H1 (cell line): ENCODE data around the gene PPM1L. TPM values are rescaled to one million over a fixed set of nuclear protein-coding genes. Genes with fewer than 3 reads are reported as not detected.

Source experiments
- CTCF ChIA-PET: fragments of 300-600 bp; sonication (Branson Sonifier 250); formaldehyde crosslinking; loops from one replicate; lab custom pipeline; 2021; ENCODE audit not compliant: partially characterized antibody; lab: Charles Lee
- POLR2A ChIA-PET: fragments of 300-600 bp; sonication (Branson Sonifier 250); formaldehyde crosslinking; loops from one replicate; lab custom pipeline; 2021; ENCODE audit warnings: inconsistent platforms; ENCODE audit not compliant: partially characterized antibody; lab: Charles Lee
- DNase-seq, 2 experiments: peaks; one replicate each; pipeline versions ENCODE4 v3.0.0 to v3.0.0-alpha.2; 2010 to 2022; ENCODE audit warnings: low spot score in 2 of 2, low read depth in 1 of 2, mixed read lengths in 1 of 2
- FAIRE-seq: peaks from 2 replicates; lab custom pipeline; 2011; peaks lifted over from hg19 to GRCh38; lab: Jason Lieb, UNC
- H2AFZ ChIP-seq: 2 replicates; pipeline ENCODE4 v1.8.1; 2012; ENCODE audit warnings: low read length, inconsistent platforms
- H2AK5ac ChIP-seq: 2 replicates; pipeline ENCODE4 v1.6.1; 2013; ENCODE audit warnings: low read depth, low read length
- H2BK120ac ChIP-seq: replicated peaks from 2 replicates; pipeline ENCODE3; 2013; ENCODE audit warnings: low read depth, low read length, inconsistent platforms
- H2BK12ac ChIP-seq: 2 replicates; pipeline ENCODE4 v1.6.1; 2013; ENCODE audit warnings: low read depth, low read length
- H2BK15ac ChIP-seq: 2 replicates; pipeline ENCODE4 v1.6.1; 2013; ENCODE audit warnings: low read length
- H2BK20ac ChIP-seq: 2 replicates; pipeline ENCODE4 v1.6.1; 2013; ENCODE audit warnings: low read length
- H2BK5ac ChIP-seq: 2 replicates; pipeline ENCODE4 v1.6.1; 2013; ENCODE audit warnings: low read depth, low read length
- H3K14ac ChIP-seq: 2 replicates; pipeline ENCODE4 v1.6.1; 2013; ENCODE audit warnings: inconsistent platforms; ENCODE audit not compliant: insufficient read length
- H3K18ac ChIP-seq: 2 replicates; pipeline ENCODE4 v1.6.1; 2013; ENCODE audit warnings: low read length; ENCODE audit errors: extremely low read depth
- H3K23ac ChIP-seq: 2 replicates; pipeline ENCODE4 v1.6.1; 2013; ENCODE audit warnings: inconsistent platforms; ENCODE audit not compliant: insufficient read length
- H3K23me2 ChIP-seq: 2 replicates; pipeline ENCODE4 v1.6.1; 2013; ENCODE audit warnings: low read depth, low read length
- H3K27ac ChIP-seq: 2 replicates; pipeline ENCODE4 v1.6.1; 2011; ENCODE audit warnings: low read depth, low read length, inconsistent platforms
- H3K27me3 ChIP-seq, 4 experiments: replicated peaks in 1 of 4; 1 replicate in 1 of 4; 2 replicates in 3 of 4; pipeline versions ENCODE4 v1.6.1 to v1.8.1; 2011 to 2013; ENCODE audit warnings: low read length in 3 of 4, mild to moderate bottlenecking in 3 of 4, inconsistent platforms in 2 of 4, mixed read lengths in 2 of 4, moderate library complexity in 1 of 4; ENCODE audit not compliant: control insufficient read depth in 3 of 4, insufficient read depth in 3 of 4; ENCODE audit errors: extremely low read depth in 1 of 4
- H3K36me3 ChIP-seq, 4 experiments: 2 replicates each; pipeline versions ENCODE4 v1.6.1 to v1.8.1; 2011 to 2013; ENCODE audit warnings: mild to moderate bottlenecking in 4 of 4, low read length in 3 of 4, moderate library complexity in 2 of 4, control low read depth in 1 of 4, inconsistent platforms in 1 of 4; ENCODE audit not compliant: insufficient read depth in 4 of 4, control insufficient read depth in 2 of 4
- H3K4ac ChIP-seq: replicated peaks from 2 replicates; pipeline ENCODE3; 2013; ENCODE audit warnings: low read length, low read depth, mixed read lengths, inconsistent platforms; ENCODE audit not compliant: insufficient read length
- H3K4me1 ChIP-seq, 4 experiments: replicated peaks in 1 of 4; 1 replicate in 1 of 4; 2 replicates in 3 of 4; pipeline versions ENCODE4 v1.6.1 to v1.8.1; 2011 to 2013; ENCODE audit warnings: low read length in 3 of 4, inconsistent platforms in 2 of 4, mixed read lengths in 1 of 4; ENCODE audit not compliant: insufficient read depth in 4 of 4, control insufficient read depth in 3 of 4
- H3K4me2 ChIP-seq, 2 experiments: 2 replicates each; pipeline versions ENCODE4 v1.6.1 to v1.8.1; 2011 to 2013; ENCODE audit warnings: low read depth in 2 of 2, low read length in 2 of 2, control low read depth in 1 of 2, inconsistent platforms in 1 of 2, mild to moderate bottlenecking in 1 of 2; ENCODE audit not compliant: insufficient read depth in 1 of 2
- H3K4me3 ChIP-seq, 4 experiments: fragments of 200-600, 300-600 bp in 1 of 4; sonication (generic), shearing (Covaris generic), sonication (Bioruptor Twin) in 1 of 4; 2 replicates each; pipeline versions ENCODE4 v1.5.1 to v1.8.1; 2011 to 2016; ENCODE audit warnings: low read length in 4 of 4, low read depth in 3 of 4, control low read depth in 2 of 4, inconsistent platforms in 2 of 4, mild to moderate bottlenecking in 2 of 4, mixed read lengths in 1 of 4, moderate library complexity in 1 of 4; ENCODE audit not compliant: insufficient read depth in 2 of 4; ENCODE audit errors: extremely low read depth in 1 of 4
- H3K56ac ChIP-seq: replicated peaks from 2 replicates; pipeline ENCODE3; 2013; ENCODE audit warnings: low read depth, mild to moderate bottlenecking, mixed read lengths, low read length, inconsistent platforms; ENCODE audit not compliant: insufficient read length
- H3K79me1 ChIP-seq: 2 replicates; pipeline ENCODE4 v1.6.1; 2013; ENCODE audit warnings: low read depth, low read length, control low read depth
- H3K79me2 ChIP-seq, 2 experiments: 2 replicates each; pipeline versions ENCODE4 v1.6.1 to v1.8.1; 2012 to 2013; ENCODE audit warnings: low read length in 2 of 2, mild to moderate bottlenecking in 2 of 2, inconsistent platforms in 1 of 2; ENCODE audit not compliant: insufficient read depth in 2 of 2, control insufficient read depth in 1 of 2
- H3K9ac ChIP-seq, 4 experiments: replicated peaks in 1 of 4; 1 replicate in 1 of 4; 2 replicates in 3 of 4; pipeline versions ENCODE4 v1.6.1 to v1.8.1; 2011 to 2013; ENCODE audit warnings: low read depth in 3 of 4, low read length in 3 of 4, control low read depth in 2 of 4, mild to moderate bottlenecking in 2 of 4, moderate library complexity in 2 of 4, inconsistent platforms in 1 of 4; ENCODE audit errors: extremely low read depth in 1 of 4
- H3K9me3 ChIP-seq, 2 experiments: 2 replicates each; pipeline versions ENCODE4 v1.6.1 to v1.8.1; 2012 to 2013; ENCODE audit warnings: mild to moderate bottlenecking in 2 of 2, moderate library complexity in 2 of 2, control low read depth in 1 of 2, inconsistent platforms in 1 of 2, low read depth in 1 of 2, low read length in 1 of 2, mixed read lengths in 1 of 2; ENCODE audit not compliant: insufficient read depth in 2 of 2
- H4K20me1 ChIP-seq, 2 experiments: replicated peaks in 1 of 2; 2 replicates each; pipeline versions ENCODE3 to v1.8.1; 2011 to 2013; ENCODE audit warnings: inconsistent platforms in 2 of 2, low read length in 2 of 2, mild to moderate bottlenecking in 1 of 2; ENCODE audit not compliant: insufficient read depth in 2 of 2, control insufficient read depth in 1 of 2
- H4K5ac ChIP-seq: 2 replicates; pipeline ENCODE4 v1.6.1; 2013; ENCODE audit warnings: low read length, low read depth, mixed read lengths, inconsistent platforms; ENCODE audit not compliant: insufficient read length
- H4K8ac ChIP-seq: 2 replicates; pipeline ENCODE4 v1.8.0; 2013; ENCODE audit warnings: mild to moderate bottlenecking, moderate library complexity, low read length, inconsistent platforms; ENCODE audit not compliant: insufficient read depth; ENCODE audit errors: extremely low read depth
- H4K91ac ChIP-seq: replicated peaks from 2 replicates; pipeline ENCODE3; 2013; ENCODE audit warnings: low read length, mixed read lengths, inconsistent platforms; ENCODE audit not compliant: insufficient read length
- ATF3 ChIP-seq: IDR thresholded peaks from 2 replicates; pipeline ENCODE4 v1.6.1; 2011; ENCODE audit warnings: low read depth, mild to moderate bottlenecking, low read length; ENCODE audit not compliant: insufficient read depth
- CBX8 ChIP-seq: fragments of 300-800, 300-1000 bp; sonication (generic); IDR thresholded peaks from 2 replicates; pipeline ENCODE4 v1.7.1; 2016; ENCODE audit warnings: low read depth, low read length, borderline replicate concordance
- CHD2 ChIP-seq: IDR thresholded peaks from 2 replicates; pipeline ENCODE4 v1.6.1; 2012; ENCODE audit warnings: low read length, improper control_type of control experiment
- EGR1 ChIP-seq: IDR thresholded peaks from 2 replicates; pipeline ENCODE4 v1.6.1; 2011; ENCODE audit warnings: low read depth, low read length, borderline replicate concordance
- EZH2 ChIP-seq: fragments of 200-600 bp; sonication (generic); IDR thresholded peaks from 2 replicates; pipeline ENCODE4 v1.7.1; 2012; ENCODE audit warnings: low read depth, mild to moderate bottlenecking, moderate library complexity, low read length, inconsistent platforms; ENCODE audit not compliant: severe bottlenecking
- FOSL1 ChIP-seq: IDR thresholded peaks from 2 replicates; pipeline ENCODE4 v1.6.1; 2011; ENCODE audit warnings: mild to moderate bottlenecking, low read depth, low read length, moderate library complexity; ENCODE audit not compliant: insufficient read depth
- JUN ChIP-seq: IDR thresholded peaks from 2 replicates; pipeline ENCODE4 v1.6.1; 2011; ENCODE audit warnings: low read depth, mild to moderate bottlenecking, improper control_type of control experiment, low read length
- KDM1A ChIP-seq: fragments of 200-600, 300-600 bp; sonication (generic); IDR thresholded peaks from 2 replicates; pipeline ENCODE4 v1.7.1; 2016; ENCODE audit warnings: mild to moderate bottlenecking, low read length, borderline replicate concordance
- RFX5 ChIP-seq: IDR thresholded peaks from 2 replicates; pipeline ENCODE4 v1.6.1; 2011; ENCODE audit warnings: low read depth, low read length, improper control_type of control experiment, borderline replicate concordance
- SP1 ChIP-seq: IDR thresholded peaks from 2 replicates; pipeline ENCODE4 v1.6.1; 2011; ENCODE audit warnings: low read depth, low read length
- SUZ12 ChIP-seq: fragments of 200-600 bp; sonication (generic); IDR thresholded peaks from 2 replicates; pipeline ENCODE4 v1.6.1; 2012; ENCODE audit warnings: mild to moderate bottlenecking, inconsistent platforms, low read length, moderate library complexity, mixed read lengths
- TAF1 ChIP-seq: IDR thresholded peaks from 2 replicates; pipeline ENCODE4 v1.6.1; 2011; ENCODE audit warnings: mild to moderate bottlenecking, low read depth, low read length
- USF2 ChIP-seq: IDR thresholded peaks from 2 replicates; pipeline ENCODE4 v1.6.1; 2011; ENCODE audit warnings: low read length, improper control_type of control experiment
- WGBS, 2 experiments: shearing (Covaris generic) in 1 of 2; methylation state at CpG; one replicate each; pipeline versions ENCODE4 v1.1.6 to v1.1.7; 2013 to 2015; ENCODE audit warnings: low lambda C conversion rate in 2 of 2, mixed read lengths in 2 of 2, inconsistent platforms in 1 of 2, low coverage in 1 of 2, missing lambda C conversion rate in 1 of 2; ENCODE audit not compliant: insufficient replicate concordance in 2 of 2, insufficient coverage in 1 of 2, insufficient read length in 1 of 2; ENCODE audit errors: extremely low coverage in 1 of 2, missing lambda C conversion rate in 1 of 2; 5-methylcytosine and 5-hydroxymethylcytosine counted together
- polyA plus RNA-seq, 7 experiments: library from polyadenylated mRNA; depleted of rRNA in 3 of 7; stranded (reverse) in 5 of 7; unstranded in 2 of 7; fragments of >200 nt in 5 of 7; fragments of 200-250 nt in 2 of 7; gene quantifications; 1 replicate in 5 of 7; 2 replicates in 1 of 7; 4 replicates in 1 of 7; pipeline versions ENCODE4 v1.2.1 to v1.2.3, GENCODE V29; 2011 to 2013; ENCODE audit warnings: missing spikeins in 2 of 7, mixed read lengths in 2 of 7
- total RNA-seq: library from RNA; stranded (reverse); fragmentation: NEBNext Ultra II Directional; extraction: Animal tissue kit (Norgen Biotek cat#: 25700); gene quantifications from 2 replicates; pipeline ENCODE4 v1.2.1, GENCODE V29; 2021

The PPM1L gene
- total and polyA plus RNA-seq, 2 of the 8 experiments (the other 6 are each of a cell fraction or from before 2014, with no cell fraction given) = 2.8 to 18.1 TPM

GRCh38 chr3:160809453-160809852, 53.4 kb downstream of the PPM1L start:
- peaks cover 0 to 2% of the 10 kb centered on the region in 2 experiments for H4K20me1 ChIP-seq
- H3K4me1 ChIP-seq = peaks cover 0 to 5% (median 1%) of the 10 kb centered on the region in 4 experiments; a peak in 3 of 7 replicates
- H3K79me1 ChIP-seq = peaks cover 2% of the 10 kb centered on the region; the same call in 1 of the 2 replicates
- H3K4ac ChIP-seq = no peak overlapping the region
- H3K27ac ChIP-seq = no peak overlapping the region
- ChIA-PET POLR2A (interaction anchor here (1.6 kb wide), 1 partner anchor 9 kb away, joined by 4 read pairs; no protein-coding TSS in a partner anchor), CTCF (interaction anchor here (1.1 to 1.3 kb wide), 2 partner anchors 100 to 111 kb away, joined by 3 read pairs; no protein-coding TSS in a partner anchor)
- no peak overlapping the region for H3K9ac ChIP-seq
- no peaks in the 10 kb centered on the region for H3K27me3 ChIP-seq
- H4K5ac ChIP-seq = no peak overlapping the region
- no peak overlapping the region for H2BK12ac ChIP-seq
- peaks cover 0 to 3% of the 10 kb centered on the region in 2 experiments; a peak in 1 of 4 replicates for H3K79me2 ChIP-seq
- H3K14ac ChIP-seq = no peak overlapping the region
- H3K56ac ChIP-seq = no peak overlapping the region
- H2BK20ac ChIP-seq = no peak overlapping the region
- no peak overlapping the region for H4K91ac ChIP-seq
- 82% methylated on average over 2 of the region's 2 CpGs; no CpG with 5 or more reads in 1 of the 2 experiments for WGBS, 2 experiments
- H3K9me3 ChIP-seq = no peaks in the 10 kb centered on the region
- H3K4me2 ChIP-seq = no peak overlapping the region
- DNase-seq = no peak
- no peak overlapping the region for H4K8ac ChIP-seq
- no peak overlapping the region for H3K18ac ChIP-seq
- H2AK5ac ChIP-seq = no peak overlapping the region
- H3K23me2 ChIP-seq = no peaks in the 10 kb centered on the region; the same call in 1 of the 2 replicates
- H3K36me3 ChIP-seq = no peaks in the 10 kb centered on the region
- no peak overlapping the region for H3K23ac ChIP-seq
- H2BK15ac ChIP-seq = no peak overlapping the region
- H2AFZ ChIP-seq = no peak overlapping the region
- H2BK5ac ChIP-seq = no peak overlapping the region
- FAIRE-seq = no peak
- H2BK120ac ChIP-seq = no peak overlapping the region
- no peak overlapping the region for H3K4me3 ChIP-seq
- TF ChIP-seq EGR1 = no peak
- no peak for TF ChIP-seq CHD2
- no peak for TF ChIP-seq FOSL1
- no peak for TF ChIP-seq SP1
- TF ChIP-seq SUZ12 = no peak
- no peak for TF ChIP-seq ATF3
- no peak for TF ChIP-seq USF2
- TF ChIP-seq EZH2 = no peak
- no peak for TF ChIP-seq KDM1A
- TF ChIP-seq RFX5 = no peak
- no peak for TF ChIP-seq TAF1
- no peak for TF ChIP-seq CBX8
- no peak for TF ChIP-seq JUN
